ENCODE results near the gene PI4K2B.
"Not testable (repeated sequence)": the region's sequence is repeated elsewhere in the genome, so short reads cannot be mapped to it uniquely, and the experiment has no call there.

PI4K2B gene

GRCh38 chr4:25245181-25245580 is 11.3 kb downstream of the PI4K2B start:
- no peak overlapping the region for H3K4me3 ChIP-seq (ENCODE audit: insufficient read length, low read depth)
- no peak for DNase-seq (ENCODE audit: low read depth, low spot score)
- H3K9ac ChIP-seq (ENCODE audit: insufficient read length, low read depth): no peak overlapping the region
- H3K27me3 ChIP-seq (ENCODE audit: insufficient read depth, insufficient read length): no peaks in the 10 kb centered on the region
- H3K4me1 ChIP-seq (ENCODE audit: insufficient read depth, insufficient read length): no peaks in the 10 kb centered on the region
- TF ChIP-seq ZNF274 (IDR thresholded peaks at IDR 0.05; ENCODE audit: low read depth, low read length) (no peak), YY1 (IDR thresholded peaks at IDR 0.05; ENCODE audit: insufficient read depth, insufficient read length) (no peak), SUZ12 (IDR thresholded peaks at IDR 0.05; ENCODE audit: extremely low read depth, insufficient read depth, insufficient read length) (no peak)
- no peaks in the 10 kb centered on the region for H3K36me3 ChIP-seq (ENCODE audit: insufficient read depth, insufficient read length, low read length)
- H3K9me3 ChIP-seq (ENCODE audit: insufficient read depth, low read length): peaks cover 32% of the 10 kb centered on the region; the same call in 1 of the 2 replicates

GRCh38 chr4:25246680-25247611 is 13.1 kb downstream of the PI4K2B start:
- no peaks in the 10 kb centered on the region for H3K36me3 ChIP-seq (ENCODE audit: insufficient read depth, insufficient read length, low read length)
- no peak overlapping the region for H3K9ac ChIP-seq (ENCODE audit: insufficient read length, low read depth)
- H3K27me3 ChIP-seq (ENCODE audit: insufficient read depth, insufficient read length): no peaks in the 10 kb centered on the region
- TF ChIP-seq ZNF274 (IDR thresholded peaks at IDR 0.05; ENCODE audit: low read depth, low read length): no peak
- TF ChIP-seq SUZ12 (IDR thresholded peaks at IDR 0.05; ENCODE audit: extremely low read depth, insufficient read depth, insufficient read length): no peak
- TF ChIP-seq YY1 (IDR thresholded peaks at IDR 0.05; ENCODE audit: insufficient read depth, insufficient read length): no peak
- DNase-seq (ENCODE audit: low read depth, low spot score): no peak
- no peak overlapping the region for H3K4me3 ChIP-seq (ENCODE audit: insufficient read length, low read depth)
- H3K9me3 ChIP-seq (ENCODE audit: insufficient read depth, low read length): peaks cover 35% of the 10 kb centered on the region; the same call in 1 of the 2 replicates
- H3K4me1 ChIP-seq (ENCODE audit: insufficient read depth, insufficient read length): no peaks in the 10 kb centered on the region

- not testable (repeated sequence) for H3K9ac ChIP-seq (ENCODE audit: insufficient read length, low read depth); H3K27me3 ChIP-seq (ENCODE audit: insufficient read depth, insufficient read length); H3K4me1 ChIP-seq (ENCODE audit: insufficient read depth, insufficient read length); H3K36me3 ChIP-seq (ENCODE audit: insufficient read depth, insufficient read length, low read length); H3K4me3 ChIP-seq (ENCODE audit: insufficient read length, low read depth); DNase-seq (ENCODE audit: low read depth, low spot score)
- peaks cover 35% of the 10 kb centered on the region; the same call in 1 of the 2 replicates for H3K9me3 ChIP-seq (ENCODE audit: insufficient read depth, low read length)
These were observed 15.0 kb downstream of the PI4K2B start for GRCh38 chr4:25248875-25249274.

GRCh38 chr4:25249494-25249893 is 15.7 kb downstream of the PI4K2B start:
- H3K9ac ChIP-seq (ENCODE audit: insufficient read length, low read depth); H3K27me3 ChIP-seq (ENCODE audit: insufficient read depth, insufficient read length); DNase-seq (ENCODE audit: low read depth, low spot score); H3K4me3 ChIP-seq (ENCODE audit: insufficient read length, low read depth); H3K36me3 ChIP-seq (ENCODE audit: insufficient read depth, insufficient read length, low read length); H3K4me1 ChIP-seq (ENCODE audit: insufficient read depth, insufficient read length): not testable (repeated sequence)
- H3K9me3 ChIP-seq (ENCODE audit: insufficient read depth, low read length): peaks cover 35% of the 10 kb centered on the region; the same call in 1 of the 2 replicates

GRCh38 chr4:25252230-25253070 is 18.6 kb downstream of the PI4K2B start:
- H3K4me1 ChIP-seq (ENCODE audit: insufficient read depth, insufficient read length): no peaks in the 10 kb centered on the region
- H3K27me3 ChIP-seq (ENCODE audit: insufficient read depth, insufficient read length): no peaks in the 10 kb centered on the region
- peaks cover 24% of the 10 kb centered on the region for H3K36me3 ChIP-seq (ENCODE audit: insufficient read depth, insufficient read length, low read length)
- H3K9ac ChIP-seq (ENCODE audit: insufficient read length, low read depth): no peak overlapping the region
- no peak for DNase-seq (ENCODE audit: low read depth, low spot score)
- TF ChIP-seq SUZ12 (IDR thresholded peaks at IDR 0.05; ENCODE audit: extremely low read depth, insufficient read depth, insufficient read length): no peak
- TF ChIP-seq YY1 (IDR thresholded peaks at IDR 0.05; ENCODE audit: insufficient read depth, insufficient read length): no peak
- no peak for TF ChIP-seq ZNF274 (IDR thresholded peaks at IDR 0.05; ENCODE audit: low read depth, low read length)
- H3K4me3 ChIP-seq (ENCODE audit: insufficient read length, low read depth): no peak overlapping the region
- peaks cover 14% of the 10 kb centered on the region; the same call in 1 of the 2 replicates for H3K9me3 ChIP-seq (ENCODE audit: insufficient read depth, low read length)

GRCh38 chr4:25253071-25253445 is 19.2 kb downstream of the PI4K2B start:
- H3K36me3 ChIP-seq (ENCODE audit: insufficient read depth, insufficient read length, low read length): peaks cover 30% of the 10 kb centered on the region
- no peak overlapping the region for H3K4me3 ChIP-seq (ENCODE audit: insufficient read length, low read depth)
- no peaks in the 10 kb centered on the region for H3K4me1 ChIP-seq (ENCODE audit: insufficient read depth, insufficient read length)
- no peak overlapping the region for H3K9ac ChIP-seq (ENCODE audit: insufficient read length, low read depth)
- no peak for DNase-seq (ENCODE audit: low read depth, low spot score)
- no peaks in the 10 kb centered on the region for H3K27me3 ChIP-seq (ENCODE audit: insufficient read depth, insufficient read length)
- peaks cover 8% of the 10 kb centered on the region; the same call in 1 of the 2 replicates for H3K9me3 ChIP-seq (ENCODE audit: insufficient read depth, low read length)
- TF ChIP-seq ZNF274 (IDR thresholded peaks at IDR 0.05; ENCODE audit: low read depth, low read length) (no peak), YY1 (IDR thresholded peaks at IDR 0.05; ENCODE audit: insufficient read depth, insufficient read length) (no peak), SUZ12 (IDR thresholded peaks at IDR 0.05; ENCODE audit: extremely low read depth, insufficient read depth, insufficient read length) (no peak)

- H3K4me1 ChIP-seq (ENCODE audit: insufficient read depth, insufficient read length); H3K9me3 ChIP-seq (ENCODE audit: insufficient read depth, low read length); H3K27me3 ChIP-seq (ENCODE audit: insufficient read depth, insufficient read length); DNase-seq (ENCODE audit: low read depth, low spot score); H3K9ac ChIP-seq (ENCODE audit: insufficient read length, low read depth); H3K4me3 ChIP-seq (ENCODE audit: insufficient read length, low read depth): not testable (repeated sequence)
- peaks cover 30% of the 10 kb centered on the region for H3K36me3 ChIP-seq (ENCODE audit: insufficient read depth, insufficient read length, low read length)
These were observed 20.0 kb downstream of the PI4K2B start for GRCh38 chr4:25253786-25254185.
